Activated CD8-positive, alpha-beta memory T cell treated with anti-CD3 and anti-CD28 coated beads for 4 hours (primary cell): Measurements from ENCODE around the gene RAB3GAP1.
"Not testable (repeated sequence)": the region's sequence is repeated elsewhere in the genome, so short reads cannot be mapped to it uniquely, and the experiment has no call there.

Experiments used
- DNase-seq, 2 donors: peaks; one replicate each; pipeline ENCODE4 v3.0.0-alpha.2; 2020; ENCODE audit warnings: low read depth in 2 of 2

RAB3GAP1 gene

GRCh38 chr2:135105513-135106316 is 53.6 kb downstream of the RAB3GAP1 start:
- DNase-seq, result not testable (repeated sequence)

GRCh38 chr2:135113322-135113721 is 61.2 kb downstream of the RAB3GAP1 start:
- no peak for DNase-seq

- DNase-seq, result no peak
These were observed 67.5 kb downstream of the RAB3GAP1 start for GRCh38 chr2:135119582-135119981.

GRCh38 chr2:135121016-135121657 is 69.0 kb downstream of the RAB3GAP1 start:
- DNase-seq, result no peak

GRCh38 chr2:135121658-135122039 is 69.6 kb downstream of the RAB3GAP1 start:
- not testable (repeated sequence) for DNase-seq

- DNase-seq, result no peak
These were observed 73.1 kb downstream of the RAB3GAP1 start for GRCh38 chr2:135124924-135125886.

- DNase-seq, result no peak
These were observed 73.8 kb downstream of the RAB3GAP1 start for GRCh38 chr2:135125940-135126339.

- no peak for DNase-seq
These were observed 78.7 kb downstream of the RAB3GAP1 start for GRCh38 chr2:135130751-135131150.

- no peak for DNase-seq
These were observed 80.2 kb downstream of the RAB3GAP1 start for GRCh38 chr2:135132314-135132713.

GRCh38 chr2:135140606-135141005 is 88.5 kb downstream of the RAB3GAP1 start:
- DNase-seq, result no peak

GRCh38 chr2:135142323-135142722 is 90.2 kb downstream of the RAB3GAP1 start:
- no peak for DNase-seq

- DNase-seq, result no peak
These were observed 92.3 kb downstream of the RAB3GAP1 start for GRCh38 chr2:135144343-135144742.

GRCh38 chr2:135149251-135149650 is 97.2 kb downstream of the RAB3GAP1 start:
- no peak for DNase-seq

GRCh38 chr2:135150725-135151124 is 98.6 kb downstream of the RAB3GAP1 start:
- no peak for DNase-seq

GRCh38 chr2:135151615-135152014 is 99.5 kb downstream of the RAB3GAP1 start:
- DNase-seq, result no peak

- no peak for DNase-seq
These were observed 100.3 kb downstream of the RAB3GAP1 start for GRCh38 chr2:135152361-135152760.

GRCh38 chr2:135154962-135155361 is 102.9 kb downstream of the RAB3GAP1 start:
- no peak for DNase-seq

- DNase-seq, result no peak
These were observed 105.8 kb downstream of the RAB3GAP1 start for GRCh38 chr2:135157856-135158255.

- DNase-seq, result no peak
These were observed 107.1 kb downstream of the RAB3GAP1 start for GRCh38 chr2:135159191-135159590.

GRCh38 chr2:135162377-135162776 is 110.3 kb downstream of the RAB3GAP1 start:
- no peak for DNase-seq

GRCh38 chr2:135162786-135163185 is 110.7 kb downstream of the RAB3GAP1 start:
- DNase-seq, result no peak

- no peak for DNase-seq
These were observed 111.2 kb downstream of the RAB3GAP1 start for GRCh38 chr2:135163306-135163705.
